SH-SY5Y (cell line): ENCODE results near the gene PLA2G3.

Source experiments
- GATA2 ChIP-seq: IDR thresholded peaks from 2 replicates; pipeline ENCODE4 v1.6.1; 2011; ENCODE audit warnings: mild to moderate bottlenecking, low read depth, low read length
- GATA3 ChIP-seq: IDR thresholded peaks from 2 replicates; pipeline ENCODE4 v1.6.1; 2011; ENCODE audit warnings: low read depth, mild to moderate bottlenecking, low read length, moderate library complexity

DNA sequence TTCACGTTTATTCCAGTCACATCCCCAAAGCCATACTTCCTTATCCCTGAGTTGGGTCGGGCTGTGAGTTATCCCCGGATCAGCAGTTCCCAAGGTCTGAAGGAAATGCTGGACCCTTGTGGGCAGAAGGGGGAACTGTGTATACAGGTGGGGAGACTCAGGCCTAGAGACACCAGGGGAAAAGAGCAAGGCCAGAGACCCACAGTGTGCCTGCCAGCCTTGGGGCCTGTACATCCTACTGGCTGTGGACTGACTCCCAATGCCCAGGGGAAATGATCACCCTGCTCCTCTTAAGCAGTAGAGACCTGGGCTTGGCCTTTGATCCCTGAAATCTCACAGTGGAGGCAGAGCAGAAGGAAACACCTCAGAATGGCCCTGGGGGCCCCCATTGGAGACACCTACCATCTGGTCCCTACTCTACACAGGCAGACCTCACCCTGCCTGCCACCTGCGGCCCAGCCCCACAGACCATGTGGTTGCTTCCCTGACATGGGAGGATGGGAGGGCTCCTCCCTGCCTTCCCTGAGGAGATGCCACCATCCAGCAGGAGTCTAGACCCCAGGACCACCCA lies 34.2 kb downstream of the PLA2G3 start:
- no peak for TF ChIP-seq GATA2
- no peak for TF ChIP-seq GATA3
